HG03064 (cell line): ENCODE data around the gene NPY1R.

ENCODE experiments used
- ATAC-seq: cut with Tn5 transposase; IDR thresholded peaks from one replicate; pipeline ENCODE4 v1.9.1; 2021; ENCODE audit warnings: low read depth; ENCODE audit not compliant: unreplicated experiment

The NPY1R gene

DNA sequence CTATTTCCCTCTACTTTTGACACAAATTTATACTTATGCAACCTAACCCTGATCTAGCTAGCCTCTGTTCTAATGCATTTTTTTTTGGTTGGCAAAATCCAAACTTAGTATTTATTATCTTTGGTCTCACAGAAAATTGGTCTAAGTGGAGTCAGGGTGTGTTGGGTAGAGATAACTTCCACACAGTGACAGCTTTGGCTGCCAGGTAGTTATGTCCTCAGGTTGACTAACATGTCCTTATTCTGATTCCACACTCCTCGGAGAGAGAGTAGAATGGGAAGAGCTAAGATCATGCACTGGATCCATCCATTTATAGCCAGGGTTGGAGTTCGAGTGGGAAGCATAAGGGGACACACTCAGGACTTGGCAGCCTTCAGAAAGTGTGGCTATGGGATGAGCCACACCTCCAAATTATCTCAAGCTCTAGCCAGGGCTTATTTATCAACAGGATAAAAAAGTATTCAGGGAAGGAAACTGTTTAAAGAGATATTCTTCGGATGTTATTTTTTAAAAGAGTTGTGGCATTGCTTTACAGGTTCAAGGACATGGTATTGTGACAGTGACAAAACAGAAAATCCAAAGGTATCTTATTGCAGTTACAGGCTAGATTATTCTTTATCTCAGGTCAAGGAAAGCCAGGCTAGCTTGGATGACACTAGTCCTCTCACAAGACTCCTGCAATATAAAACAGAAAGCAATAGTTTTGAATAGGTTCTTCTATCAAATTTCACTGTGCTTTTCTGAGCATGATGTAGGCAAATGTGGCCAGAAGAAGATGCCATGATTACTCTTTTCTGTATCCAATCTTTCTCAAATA lies 51.5 kb downstream of the NPY1R start:
- no peak for ATAC-seq

DNA sequence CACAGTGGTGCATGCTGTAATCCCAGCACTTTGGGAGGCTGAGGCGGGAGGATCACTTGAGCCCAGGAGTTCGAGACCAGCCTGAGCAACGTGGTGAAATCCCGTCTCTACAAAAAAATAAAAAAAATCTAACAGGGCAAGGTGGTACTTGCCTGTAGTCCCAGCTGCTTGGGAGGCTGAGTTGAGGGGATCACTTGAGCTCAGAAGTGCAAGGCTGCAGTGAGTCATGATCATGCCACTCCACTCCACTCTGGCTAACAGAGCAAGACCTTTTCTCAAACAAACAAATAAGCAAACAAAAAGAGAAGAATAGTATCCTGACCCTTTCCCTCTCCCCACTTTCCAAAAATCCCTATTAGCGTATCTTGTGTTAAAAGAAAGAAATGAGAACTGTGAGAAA lies 52.7 kb downstream of the NPY1R start:
- no peak for ATAC-seq

DNA sequence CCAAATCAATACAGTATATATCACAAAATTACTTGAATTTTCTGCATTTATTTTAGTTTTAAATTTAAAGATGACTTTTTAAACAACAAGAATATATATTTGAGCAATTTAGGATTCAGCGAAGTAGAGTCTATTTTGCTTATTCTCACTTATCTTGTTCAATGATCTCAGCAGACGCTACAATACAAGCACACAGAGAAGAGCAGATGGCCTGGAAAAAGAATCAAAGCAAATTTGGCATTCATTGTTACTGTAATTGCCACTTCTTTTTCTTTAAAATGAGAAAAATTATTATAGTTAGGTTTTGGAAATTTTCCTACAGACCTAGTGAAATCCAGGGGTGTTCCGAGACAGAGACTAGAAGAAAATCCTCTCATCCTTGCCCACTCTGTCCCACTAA lies 57.5 kb downstream of the NPY1R start:
- no peak for ATAC-seq
